Ascending aorta (tissue), 2 donors: ENCODE measurements around the gene PLPP1. TPM values are rescaled to one million over a fixed set of nuclear protein-coding genes. Genes with fewer than 3 reads are reported as not detected.
A peak's percentile ranks its signal among the peaks of the same experiment; 100 is the strongest.

Experiments
- DNase-seq, 2 donors: peaks; one replicate each; pipeline ENCODE4 v3.0.0-alpha.2; 2019; ENCODE audit warnings: low spot score in 2 of 2
- H3K27ac ChIP-seq, 2 donors: fragments of 200-600 bp; sonication (generic); one replicate each; pipeline ENCODE4 v1.5.1; 2016 to 2017; ENCODE audit warnings: mild to moderate bottlenecking in 1 of 2
- H3K27me3 ChIP-seq: fragments of 200-600 bp; sonication (generic); one replicate; pipeline ENCODE4 v1.5.1; 2017
- H3K36me3 ChIP-seq, 2 donors: fragments of 200-600 bp; sonication (generic); one replicate each; pipeline ENCODE4 v1.5.1; 2016
- H3K4me1 ChIP-seq, 2 donors: fragments of 200-600 bp; sonication (generic); one replicate each; pipeline ENCODE4 v1.5.1; 2016 to 2017; ENCODE audit warnings: mild to moderate bottlenecking in 1 of 2
- H3K4me3 ChIP-seq, 2 donors: fragments of 200-600 bp; sonication (generic); one replicate each; pipeline ENCODE4 v1.5.1; 2016 to 2017; ENCODE audit warnings: mild to moderate bottlenecking in 1 of 2
- H3K9me3 ChIP-seq, 2 donors: fragments of 200-600 bp; sonication (generic); one replicate each; pipeline ENCODE4 v1.5.1; 2016
- intact Hi-C: fragments of 100-400 bp; cut with DNase I; formaldehyde crosslinking; loops from one replicate; pipeline ENCODE4 v1.15.1; 2023
- total RNA-seq: library from RNA; depleted of rRNA; stranded (reverse); fragments of >200 nt; gene quantifications from one replicate; pipeline ENCODE4 v1.1.0, GENCODE V29; 2016
- TF ChIP-seq, protein P1 (sequence below), 3 experiments: fragments of 200-600 bp in 2 of 3; fragments of 450-650 bp in 1 of 3; sonication (generic) in 2 of 3; IDR thresholded peaks; one replicate each; pipeline ENCODE4 v1.5.1; 2016 to 2019; ENCODE audit warnings: antibody characterized with exemption in 3 of 3, mild to moderate bottlenecking in 1 of 3, moderate library complexity in 1 of 3

PLPP1 gene
- total RNA-seq, 1 donor from 2014 or later = 1,314 TPM

DNA sequence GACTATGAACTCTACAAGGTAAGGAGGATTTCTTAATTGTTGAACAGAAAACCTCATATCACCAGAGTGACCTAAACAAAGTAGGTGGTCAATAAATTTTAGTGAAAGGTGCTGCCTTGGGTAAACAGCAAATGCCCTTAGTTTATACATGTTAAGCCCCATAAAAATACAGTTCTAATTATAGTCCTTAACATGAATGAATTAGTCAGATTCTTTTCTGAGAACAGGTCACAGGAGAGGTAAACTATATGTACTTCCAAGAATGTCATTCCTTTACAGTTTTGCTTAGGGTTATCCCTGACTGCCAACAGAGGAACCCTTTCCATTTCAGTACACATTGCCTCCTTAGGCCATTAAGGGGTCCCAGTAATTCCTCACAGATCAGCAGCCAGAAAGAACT, 64.9 kb downstream of the PLPP1 start:
- Histone ChIP-seq H3K9me3 (no peaks in the 10 kb centered on the region), H3K36me3 (peaks cover 3 to 34% of the 10 kb centered on the region in 2 donors), H3K27me3 (no peaks in the 10 kb centered on the region), H3K27ac (no peak overlapping the region), H3K4me3 (no peak overlapping the region), H3K4me1 (peaks cover 0 to 2% of the 10 kb centered on the region in 2 donors)
- intact Hi-C loops = no loop called here
- TF ChIP-seq, protein P1, sequence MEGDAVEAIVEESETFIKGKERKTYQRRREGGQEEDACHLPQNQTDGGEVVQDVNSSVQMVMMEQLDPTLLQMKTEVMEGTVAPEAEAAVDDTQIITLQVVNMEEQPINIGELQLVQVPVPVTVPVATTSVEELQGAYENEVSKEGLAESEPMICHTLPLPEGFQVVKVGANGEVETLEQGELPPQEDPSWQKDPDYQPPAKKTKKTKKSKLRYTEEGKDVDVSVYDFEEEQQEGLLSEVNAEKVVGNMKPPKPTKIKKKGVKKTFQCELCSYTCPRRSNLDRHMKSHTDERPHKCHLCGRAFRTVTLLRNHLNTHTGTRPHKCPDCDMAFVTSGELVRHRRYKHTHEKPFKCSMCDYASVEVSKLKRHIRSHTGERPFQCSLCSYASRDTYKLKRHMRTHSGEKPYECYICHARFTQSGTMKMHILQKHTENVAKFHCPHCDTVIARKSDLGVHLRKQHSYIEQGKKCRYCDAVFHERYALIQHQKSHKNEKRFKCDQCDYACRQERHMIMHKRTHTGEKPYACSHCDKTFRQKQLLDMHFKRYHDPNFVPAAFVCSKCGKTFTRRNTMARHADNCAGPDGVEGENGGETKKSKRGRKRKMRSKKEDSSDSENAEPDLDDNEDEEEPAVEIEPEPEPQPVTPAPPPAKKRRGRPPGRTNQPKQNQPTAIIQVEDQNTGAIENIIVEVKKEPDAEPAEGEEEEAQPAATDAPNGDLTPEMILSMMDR (IDR thresholded peaks at IDR 0.05) = no peak
- no peak for DNase-seq

DNA sequence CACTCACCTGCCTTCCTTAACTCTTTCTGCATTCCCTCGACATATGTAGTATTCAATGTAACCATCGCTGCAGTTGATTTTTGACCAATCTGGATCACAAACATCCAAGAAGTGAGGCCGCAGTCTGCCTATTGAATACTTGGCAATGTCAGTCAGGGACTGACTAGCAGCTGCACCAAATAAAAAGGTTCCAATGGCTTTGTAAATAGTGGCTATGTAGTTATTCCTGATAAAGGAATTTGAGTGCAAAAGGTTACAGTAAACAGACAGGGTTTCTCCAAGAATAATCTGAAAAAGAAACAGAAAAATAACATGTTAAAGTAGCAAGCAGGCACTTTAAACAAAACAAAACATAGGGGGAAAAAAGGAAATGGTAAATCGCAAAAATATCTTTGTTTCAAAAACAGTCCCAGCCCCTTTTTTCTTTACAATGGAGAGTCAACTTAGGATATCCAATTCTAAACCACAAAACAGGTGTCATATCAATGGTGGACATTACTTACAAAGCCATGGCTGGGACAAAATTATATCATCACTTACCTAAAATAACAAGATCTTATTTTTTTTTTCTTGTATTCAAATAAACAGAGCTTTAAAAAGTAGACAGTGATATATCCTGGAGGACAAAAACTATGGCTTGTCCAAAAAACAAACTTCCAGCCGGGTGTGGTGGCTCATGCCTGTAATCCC, 66.8 kb downstream of the PLPP1 start:
- TF ChIP-seq, protein P1 (IDR thresholded peaks at IDR 0.05) = no peak
- DNase-seq = no peak
- peak overlapping the region in 1 of 2 donors; percentile 34 for H3K27ac ChIP-seq
- peaks cover 0 to 2% of the 10 kb centered on the region in 2 donors for H3K4me1 ChIP-seq
- no peak overlapping the region for H3K4me3 ChIP-seq
- no peaks in the 10 kb centered on the region for H3K9me3 ChIP-seq
- peaks cover 3 to 44% of the 10 kb centered on the region in 2 donors for H3K36me3 ChIP-seq
- intact Hi-C loops = no loop called here
- no peaks in the 10 kb centered on the region for H3K27me3 ChIP-seq

DNA sequence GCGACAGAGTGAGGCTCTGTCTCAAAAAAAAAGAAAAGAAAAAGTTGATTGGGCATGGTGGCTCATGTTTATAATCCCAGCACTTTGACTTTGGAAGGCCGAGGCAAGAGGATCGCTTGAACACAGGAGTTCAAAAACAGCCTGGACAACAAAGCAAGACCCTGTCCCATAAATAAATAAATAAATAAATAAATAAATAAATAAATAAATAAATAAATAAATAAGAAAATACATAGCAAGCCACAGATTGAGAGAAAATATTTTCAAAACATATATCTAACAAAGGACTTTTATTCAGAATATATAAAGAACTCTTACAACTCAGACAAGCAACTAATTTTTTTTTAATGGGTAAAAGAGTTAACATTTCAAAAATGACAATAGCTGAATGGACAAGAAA, 71.2 kb downstream of the PLPP1 start:
- Histone ChIP-seq H3K4me3 (no peak overlapping the region), H3K4me1 (no peaks in the 10 kb centered on the region), H3K27ac (no peak overlapping the region), H3K27me3 (no peaks in the 10 kb centered on the region), H3K36me3 (peaks cover 0 to 39% of the 10 kb centered on the region in 2 donors), H3K9me3 (no peaks in the 10 kb centered on the region)
- DNase-seq = no peak
- intact Hi-C loops = no loop called here
- TF ChIP-seq, protein P1 (IDR thresholded peaks at IDR 0.05) = no peak

DNA sequence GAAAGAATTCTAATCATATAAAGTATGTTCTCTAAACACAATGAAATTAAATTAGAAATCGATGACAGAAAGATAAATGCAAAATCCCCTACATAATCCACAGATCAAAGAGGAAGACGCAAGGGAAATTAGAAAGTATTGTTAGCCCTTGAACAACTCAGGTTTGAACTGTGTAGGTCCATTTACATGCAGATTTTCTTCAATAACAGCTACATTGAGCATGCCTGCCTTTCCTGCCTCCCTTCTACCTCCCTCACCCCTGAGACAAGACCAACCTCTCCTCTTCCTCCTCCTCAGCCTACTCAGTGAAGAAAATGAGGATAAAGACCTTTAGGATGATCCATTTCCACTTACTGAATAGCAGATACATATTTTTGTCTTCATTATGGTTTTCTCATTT, 75.2 kb downstream of the PLPP1 start:
- no peaks in the 10 kb centered on the region for H3K27me3 ChIP-seq
- no peaks in the 10 kb centered on the region for H3K9me3 ChIP-seq
- no peak for DNase-seq
- TF ChIP-seq, protein P1 (IDR thresholded peaks at IDR 0.05) = no peak
- H3K27ac ChIP-seq = no peak overlapping the region
- H3K4me1 ChIP-seq = peaks cover 0 to 2% of the 10 kb centered on the region in 2 donors
- no peak overlapping the region for H3K4me3 ChIP-seq
- intact Hi-C loops = no loop called here
- H3K36me3 ChIP-seq = peaks cover 0 to 19% of the 10 kb centered on the region in 2 donors

DNA sequence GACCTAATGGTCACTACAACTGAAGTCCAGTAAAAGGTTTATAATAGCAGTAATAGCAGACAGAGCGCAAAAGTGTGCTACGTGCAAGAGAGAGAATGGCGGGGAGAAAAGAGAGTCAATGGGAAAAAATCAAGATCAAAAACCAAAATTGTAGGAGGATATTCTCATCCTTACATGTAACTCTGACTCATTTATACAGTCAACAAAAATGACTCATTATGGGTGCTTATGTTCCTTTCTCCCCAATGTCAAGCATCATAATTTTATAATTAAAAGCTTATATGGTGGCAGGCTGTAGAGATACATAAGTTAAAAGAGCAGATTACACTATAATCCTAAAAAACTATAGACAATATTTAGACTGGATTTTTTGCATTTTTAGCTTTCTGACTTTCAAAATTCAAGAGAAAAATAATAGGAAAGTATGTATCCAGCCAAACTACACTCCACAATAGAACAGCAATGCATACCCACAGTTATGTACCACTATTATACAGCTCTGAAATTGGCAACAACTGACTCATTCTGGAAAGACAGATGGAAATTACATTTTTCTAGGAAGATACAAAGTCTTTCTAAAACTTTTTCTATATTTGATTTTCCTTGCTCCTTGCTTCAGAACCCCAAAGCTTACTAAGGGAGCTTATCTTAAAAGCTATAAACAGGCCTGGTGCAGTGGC, 78.4 kb downstream of the PLPP1 start:
- H3K27ac ChIP-seq = peak overlapping the region in 1 of 2 donors; percentile 12
- H3K4me1 ChIP-seq = peaks cover 3% of the 10 kb centered on the region in 2 donors
- TF ChIP-seq, protein P1 (IDR thresholded peaks at IDR 0.05) = no peak
- H3K36me3 ChIP-seq = peaks cover 0 to 4% of the 10 kb centered on the region in 2 donors
- no peak overlapping the region for H3K4me3 ChIP-seq
- H3K27me3 ChIP-seq = no peaks in the 10 kb centered on the region
- no peaks in the 10 kb centered on the region for H3K9me3 ChIP-seq
- no peak for DNase-seq
- intact Hi-C loops = no loop called here
